CD4-positive, alpha-beta T cell treated with Interleukin-4 for 1 hour (primary cell): ENCODE data around the gene SEBOX.
A peak's percentile ranks its signal among the peaks of the same experiment; 100 is the strongest.
"Not testable (repeated sequence)": the region's sequence is repeated elsewhere in the genome, so short reads cannot be mapped to it uniquely, and the experiment has no call there.

ENCODE experiments used
- DNase-seq, 2 donors: peaks; one replicate each; pipeline ENCODE4 v3.0.0-alpha.2; 2020 to 2022

The SEBOX gene

DNA sequence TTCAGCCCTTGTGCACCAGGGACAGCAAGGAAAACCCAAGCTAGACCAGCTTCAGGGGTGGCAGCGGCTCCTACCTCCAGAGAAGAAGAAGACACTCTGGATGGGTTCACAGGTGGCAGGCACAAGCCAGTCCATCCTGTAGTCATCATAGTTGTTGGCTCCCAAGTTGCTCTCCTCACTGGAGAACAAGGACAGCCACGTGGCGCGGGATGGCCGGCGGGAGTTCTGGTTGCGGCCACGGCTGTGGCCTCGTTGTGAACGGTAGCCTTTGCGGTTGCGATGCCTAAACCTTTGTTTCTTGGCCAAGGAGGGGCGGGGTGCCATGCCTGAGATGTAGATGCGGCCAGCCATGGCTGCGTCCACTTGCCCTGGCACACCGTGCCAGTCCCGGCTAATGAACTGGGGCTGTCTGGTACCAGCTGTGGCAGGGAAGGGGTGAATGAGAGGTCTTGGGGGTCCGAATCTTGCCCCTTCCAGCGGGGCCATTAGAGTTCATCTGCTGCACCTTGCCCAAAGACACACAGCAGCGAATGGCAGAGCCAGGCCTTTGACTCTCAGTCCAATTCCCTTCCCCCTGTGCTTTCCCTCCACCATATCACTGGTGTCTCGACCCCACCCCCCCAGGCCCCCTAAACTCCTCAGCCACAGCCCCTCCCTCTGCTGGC lies 2.8 kb upstream of the SEBOX start:
- no peak for DNase-seq

DNA sequence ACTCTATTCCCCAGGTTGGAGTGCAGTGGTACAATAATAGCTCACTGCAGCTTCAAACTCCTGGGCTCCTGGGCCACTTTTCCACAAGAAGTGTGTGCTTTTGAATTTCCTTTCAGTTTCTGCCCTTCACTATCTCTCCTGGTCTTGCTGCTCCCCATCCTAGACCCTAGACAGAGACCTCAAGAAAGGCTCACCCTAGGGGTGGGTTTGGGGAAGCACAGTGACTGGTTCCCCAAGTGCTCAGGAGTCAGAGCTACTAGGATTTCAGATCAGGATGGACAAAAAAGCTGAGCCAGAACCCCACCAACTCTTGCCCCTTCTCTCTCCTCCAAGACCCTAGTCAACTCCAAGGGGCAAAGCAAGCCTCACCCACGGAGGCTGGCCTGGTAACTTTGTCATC lies 1.6 kb upstream of the SEBOX start:
- no peak for DNase-seq

DNA sequence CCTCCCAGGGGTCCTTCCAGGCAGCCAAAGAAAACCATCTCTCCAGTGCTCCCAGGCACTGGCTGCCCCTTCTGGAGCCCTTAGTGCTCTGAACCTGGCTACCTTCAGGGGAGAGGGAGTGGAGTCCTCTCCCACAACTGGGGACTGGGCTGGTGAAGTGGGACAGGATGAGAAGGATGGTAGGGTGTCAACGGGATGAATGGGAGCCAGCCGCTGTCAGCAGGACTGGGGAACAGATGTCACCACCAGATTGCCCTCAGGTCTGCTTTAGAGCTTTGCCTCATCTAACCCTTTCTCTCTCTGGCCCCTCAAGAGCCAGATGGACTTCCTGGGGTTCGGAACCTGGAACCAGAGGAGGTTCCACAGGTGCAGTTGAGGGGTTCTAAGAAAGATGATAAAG lies 488 bp upstream of the SEBOX start:
- no peak for DNase-seq

DNA sequence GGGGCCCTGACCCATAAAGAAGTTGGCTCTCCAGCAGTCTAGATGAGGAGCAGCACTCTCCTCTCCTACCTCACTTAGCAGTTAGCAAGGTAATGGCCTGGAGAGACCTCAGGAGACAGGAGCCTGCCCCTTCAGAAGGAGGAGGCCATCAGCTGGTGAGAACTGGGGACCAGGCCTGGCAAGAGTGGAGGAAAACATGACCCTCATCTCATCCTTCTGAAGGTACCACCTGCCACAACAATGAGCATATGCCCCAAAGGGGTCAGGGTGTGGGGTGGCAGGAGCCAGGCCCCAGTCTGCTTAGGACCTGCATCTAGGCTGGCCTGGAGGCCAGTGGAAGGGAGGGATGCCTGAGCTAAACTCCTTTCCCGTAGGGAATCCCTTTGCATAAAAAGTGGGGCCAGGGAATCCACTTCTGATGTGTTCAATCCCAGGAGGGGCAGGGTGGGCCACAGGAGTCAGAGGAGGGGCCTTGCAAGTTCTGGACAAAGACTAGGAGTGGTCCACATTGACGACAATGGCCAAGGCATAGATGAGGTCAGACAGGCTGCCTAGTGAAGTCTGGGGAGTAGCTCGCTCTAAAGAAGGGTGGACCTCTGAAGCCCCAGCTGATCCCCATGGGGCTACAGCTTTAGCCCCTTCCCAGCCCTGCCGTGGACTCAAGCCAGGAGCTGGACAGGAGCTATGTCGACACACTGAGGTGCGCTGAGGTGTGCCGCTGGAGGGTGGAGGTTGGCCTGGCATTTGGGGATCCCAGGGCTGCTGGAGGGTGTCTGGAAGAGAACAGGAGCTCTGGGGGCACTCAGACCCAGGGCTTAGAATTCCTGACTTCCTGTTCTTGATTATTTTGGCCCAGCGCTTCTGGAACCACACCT lies 986 bp downstream of the SEBOX start:
- DNase-seq = no peak

DNA sequence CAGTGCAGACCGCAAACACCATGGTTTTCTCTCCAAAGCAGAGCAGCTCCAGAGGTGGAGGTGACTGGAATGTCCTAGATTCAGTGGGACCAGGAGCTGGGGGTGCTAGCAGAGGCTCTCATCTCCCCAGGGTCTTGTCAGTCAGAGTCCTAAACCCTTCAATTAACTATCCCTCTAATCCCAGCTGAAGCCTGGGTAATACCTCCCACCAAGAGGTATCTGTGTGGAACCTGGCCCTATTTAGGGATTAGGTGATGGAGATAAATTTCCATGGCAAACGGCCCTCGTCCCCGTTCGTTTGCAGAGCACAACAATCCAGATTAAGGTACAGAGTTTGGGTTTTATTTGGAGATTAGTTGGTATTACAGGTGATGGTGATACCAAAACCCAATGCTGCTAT lies 1.8 kb downstream of the SEBOX start:
- no peak for DNase-seq

DNA sequence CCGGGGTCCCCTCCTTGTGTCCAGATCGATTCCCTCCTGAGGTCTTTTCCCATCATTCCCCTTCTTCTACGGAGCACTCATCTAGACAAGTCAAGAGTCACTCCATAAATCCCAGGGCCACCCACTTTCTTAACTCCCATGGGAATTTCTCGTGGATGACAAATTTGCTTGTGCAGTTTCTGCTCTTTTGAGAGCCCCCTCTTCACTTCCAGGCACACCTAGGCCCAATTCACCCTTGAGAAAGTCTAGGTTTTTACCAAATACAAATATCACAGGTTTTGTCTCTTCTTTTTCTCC lies 7.2 kb downstream of the SEBOX start:
- no peak for DNase-seq

DNA sequence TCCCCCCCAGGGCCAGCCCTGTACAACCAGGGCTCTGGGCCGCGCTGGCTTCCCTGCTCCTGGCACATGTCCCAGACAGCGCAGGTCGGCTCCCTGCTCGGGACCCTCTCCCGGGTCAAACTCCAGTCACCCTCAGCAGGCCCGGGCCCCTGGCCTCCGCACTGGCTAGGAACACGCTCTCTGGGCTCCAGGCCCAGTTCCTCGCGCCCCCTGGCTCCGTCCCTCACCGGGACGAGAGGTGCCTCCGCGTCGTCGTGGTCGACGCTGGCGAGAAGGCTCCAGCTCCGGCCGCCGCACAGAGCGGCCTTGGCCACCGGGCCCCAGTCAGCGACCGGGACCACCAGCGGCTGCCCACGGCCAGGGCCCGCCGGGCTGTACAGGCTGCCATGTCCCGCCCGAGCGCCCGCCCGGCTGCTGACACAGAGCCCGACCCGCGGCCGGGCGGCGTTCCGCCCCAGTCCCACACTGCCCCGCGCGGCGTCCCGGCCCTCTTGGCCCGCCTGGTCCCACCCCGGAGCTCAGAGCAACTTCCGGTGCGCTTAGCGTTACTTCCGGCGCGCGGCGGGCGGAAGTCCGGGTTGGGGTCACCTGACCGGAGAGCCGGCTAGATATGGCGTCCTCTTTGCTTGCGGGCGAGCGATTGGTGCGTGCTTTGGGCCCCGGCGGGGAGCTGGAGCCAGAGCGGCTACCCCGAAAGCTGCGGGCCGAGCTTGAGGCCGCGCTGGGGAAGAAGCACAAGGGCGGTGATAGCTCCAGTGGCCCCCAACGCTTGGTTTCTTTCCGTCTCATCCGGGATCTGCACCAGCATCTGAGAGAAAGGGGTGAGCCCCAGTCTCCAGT lies 7.7 kb downstream of the SEBOX start, which contains the start of gene POLDIP2:
Gene POLDIP2, minus strand, starts transcription at position 467 of the 840 bp plus-strand sequence. Its CDS starts 79 bp downstream, at position 388.
- DNase-seq = peak; percentile 96

DNA sequence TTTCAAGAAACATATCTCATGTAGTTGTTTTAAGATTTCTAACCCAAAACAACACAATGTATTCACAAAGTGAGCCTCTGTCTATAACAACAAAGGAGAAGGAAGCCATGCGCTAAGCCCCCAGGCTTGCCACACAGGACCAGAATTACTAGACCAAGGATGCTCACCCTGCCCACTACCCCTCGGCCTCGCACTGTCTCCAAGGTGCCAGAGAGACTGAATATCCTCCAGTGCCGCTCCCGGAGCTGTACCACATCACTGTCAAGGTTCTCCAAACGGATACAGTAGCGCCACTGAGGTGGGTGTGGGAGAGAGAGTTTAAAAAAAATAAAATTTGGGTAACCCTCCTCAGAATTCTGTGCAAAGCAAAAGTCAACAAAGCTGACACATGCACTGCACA lies 14.7 kb downstream of the SEBOX start:
- DNase-seq = no peak

DNA sequence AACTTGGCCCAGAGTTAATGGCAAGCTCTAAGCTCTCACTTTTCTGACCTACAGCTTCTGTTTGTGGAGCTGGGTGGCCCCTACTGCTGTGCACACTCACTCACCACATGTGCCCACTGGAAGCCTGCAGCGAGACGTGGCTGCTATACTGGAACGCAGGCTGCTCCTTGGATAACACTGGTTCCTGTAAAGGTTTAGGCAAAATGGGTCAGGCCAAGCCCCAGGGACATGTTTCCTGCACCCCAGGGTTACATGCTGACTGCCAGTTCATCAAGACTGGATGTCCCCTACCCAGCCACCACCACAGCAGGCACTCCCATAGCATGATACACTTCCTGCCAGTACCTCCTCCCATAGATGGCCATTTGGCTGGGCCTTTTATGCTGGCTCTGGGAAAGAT lies 16.0 kb downstream of the SEBOX start:
- no peak for DNase-seq

DNA sequence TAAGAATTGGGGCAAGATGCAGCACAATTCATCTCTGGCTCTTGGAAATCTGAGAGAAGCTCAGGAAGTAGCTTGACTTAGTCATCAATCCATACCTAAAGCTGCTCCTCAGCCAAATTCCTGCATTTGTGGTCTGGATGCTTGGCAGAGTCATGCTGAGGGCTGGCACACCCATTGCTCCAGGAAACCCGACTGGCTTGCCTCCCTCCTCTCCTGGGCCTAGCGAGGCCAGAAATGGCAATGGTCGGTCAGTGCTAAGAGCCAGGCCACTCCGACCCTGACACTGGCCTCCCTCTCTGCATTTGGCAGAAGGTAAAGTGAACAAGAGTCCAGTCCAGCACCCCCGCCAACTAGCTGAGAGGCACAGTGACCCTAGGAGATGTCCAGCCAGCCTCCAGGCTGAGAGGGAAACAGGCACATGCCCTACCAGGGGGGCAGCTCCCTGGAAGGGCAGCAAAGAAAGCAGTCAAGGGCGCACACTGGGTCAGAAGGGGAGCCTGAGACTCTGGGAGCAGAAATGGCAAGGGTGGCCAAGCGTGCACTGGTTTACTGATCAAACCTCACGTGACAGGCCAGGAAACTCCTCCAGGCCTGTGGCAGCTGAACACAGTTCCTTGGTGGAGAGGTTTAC lies 17.6 kb downstream of the SEBOX start:
- DNase-seq = no peak

DNA sequence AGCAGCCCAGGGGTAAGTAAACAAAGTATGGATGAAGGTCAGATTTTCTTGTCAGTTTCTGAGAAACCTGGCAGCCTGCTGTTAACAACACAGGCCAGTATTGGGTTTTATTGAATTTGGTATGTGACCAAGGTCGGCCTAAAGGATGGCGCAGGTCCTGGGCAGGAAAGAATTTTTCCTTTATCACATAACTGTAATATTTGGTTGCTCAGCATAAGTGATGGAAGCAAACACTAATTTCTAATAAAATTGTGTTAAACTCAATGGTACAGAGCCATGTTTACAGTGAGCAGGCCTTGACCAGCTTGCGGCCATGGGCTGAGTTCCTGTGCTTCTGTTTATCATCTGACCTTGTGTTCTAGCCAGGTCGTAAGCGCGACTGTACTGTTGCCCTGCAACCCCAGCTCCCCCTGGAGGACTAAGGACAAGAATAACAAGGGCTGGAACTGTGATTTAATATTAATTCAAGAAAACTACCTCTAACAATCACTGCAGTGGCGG lies 18.2 kb downstream of the SEBOX start:
- DNase-seq = no peak

DNA sequence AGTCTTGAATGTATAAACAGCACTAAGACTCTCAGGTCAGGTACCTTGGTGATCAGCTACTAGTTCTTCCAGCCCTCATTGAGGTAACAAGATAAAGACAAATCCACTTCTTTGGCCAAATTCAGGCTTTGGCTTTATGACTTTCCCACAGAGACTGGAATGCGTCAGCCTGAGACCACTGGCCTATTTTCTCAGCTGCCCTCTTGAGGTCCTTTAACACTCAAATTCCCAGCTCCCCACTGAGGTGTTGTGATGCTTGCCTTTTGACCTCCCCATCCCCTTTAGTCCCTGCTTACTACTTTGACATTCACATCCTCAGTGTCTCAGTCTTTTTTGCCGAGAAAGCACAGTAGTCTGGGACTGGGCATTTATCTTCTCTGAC lies 18.8 kb downstream of the SEBOX start:
- no peak for DNase-seq

DNA sequence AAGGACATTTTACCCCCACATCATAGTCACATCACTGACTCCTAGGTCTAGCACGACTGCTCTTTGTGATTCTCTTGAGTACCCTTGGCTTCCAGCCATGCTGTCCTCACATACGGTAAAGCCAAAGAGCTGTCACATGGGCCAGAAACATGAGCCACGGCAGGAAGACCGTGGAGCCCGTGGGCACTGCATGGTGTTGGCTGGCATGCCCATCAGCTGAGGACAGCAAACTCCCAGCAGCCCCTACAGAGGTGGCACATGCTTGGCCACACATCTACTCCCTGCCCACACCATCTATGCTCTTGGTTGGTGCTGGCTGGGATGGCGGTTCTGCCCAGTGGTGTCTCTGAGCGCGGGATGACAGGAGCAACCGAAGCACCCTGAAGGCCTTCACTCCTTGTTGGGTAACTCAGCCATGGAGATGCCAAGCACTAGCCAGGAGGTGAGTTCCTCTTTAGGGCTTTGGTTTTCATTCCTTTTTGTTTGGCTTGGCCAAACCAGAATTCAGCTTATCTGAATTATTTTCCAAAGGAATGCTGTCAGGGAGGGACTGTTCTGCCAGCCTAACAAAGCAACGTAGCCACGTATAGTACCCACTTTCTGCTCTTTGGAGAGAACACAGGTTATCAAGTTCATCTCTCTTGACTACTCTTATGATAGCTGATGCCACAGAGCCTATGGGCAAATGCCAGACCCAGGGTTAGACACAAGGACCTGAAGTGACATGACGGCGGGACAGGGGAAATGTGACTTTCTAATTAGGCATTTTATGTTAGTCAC lies 19.4 kb downstream of the SEBOX start:
- no peak for DNase-seq

DNA sequence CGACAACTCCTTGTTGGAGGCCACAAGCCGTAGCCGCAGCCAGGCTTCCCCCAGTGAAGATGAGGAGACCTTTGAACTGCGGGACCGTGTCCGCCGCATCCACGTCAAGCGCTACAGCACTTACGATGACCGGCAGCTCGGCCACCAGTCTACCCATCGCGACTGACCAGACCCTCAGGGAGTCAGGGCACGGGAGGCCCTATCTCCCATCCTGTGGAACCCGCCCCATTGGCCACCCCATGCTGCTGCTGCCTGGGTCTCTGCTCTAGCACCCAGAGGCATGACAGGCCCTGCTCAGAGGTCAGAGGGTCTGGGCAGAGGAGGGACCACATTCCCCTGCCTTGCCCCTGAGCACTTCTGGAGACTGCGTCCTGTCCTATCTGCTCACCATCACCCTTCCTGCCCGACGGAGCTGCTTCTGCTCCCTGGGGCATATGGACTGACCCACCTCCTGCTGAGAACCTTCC lies 20.5 kb downstream of the SEBOX start:
- no peak for DNase-seq

DNA sequence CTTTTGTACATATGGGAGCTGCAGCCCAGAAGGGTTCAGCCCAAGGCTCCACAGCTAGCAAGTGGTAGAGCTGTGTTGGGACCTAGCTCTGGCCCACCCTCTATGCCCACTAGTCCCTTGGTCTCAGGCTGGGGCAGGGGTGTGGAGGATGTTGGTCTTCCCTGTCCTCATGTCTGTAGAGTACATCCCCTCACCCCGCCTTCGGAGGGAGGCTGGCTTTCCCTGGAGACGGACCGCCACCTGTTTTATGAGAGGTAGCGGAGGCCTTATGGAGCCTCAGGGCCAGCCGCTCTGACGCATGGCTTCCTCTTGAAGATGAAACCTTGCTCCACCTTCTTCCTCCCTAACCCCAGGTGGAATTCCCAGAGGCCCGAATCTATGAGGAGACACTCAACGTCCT lies 21.0 kb downstream of the SEBOX start:
- no peak for DNase-seq

DNA sequence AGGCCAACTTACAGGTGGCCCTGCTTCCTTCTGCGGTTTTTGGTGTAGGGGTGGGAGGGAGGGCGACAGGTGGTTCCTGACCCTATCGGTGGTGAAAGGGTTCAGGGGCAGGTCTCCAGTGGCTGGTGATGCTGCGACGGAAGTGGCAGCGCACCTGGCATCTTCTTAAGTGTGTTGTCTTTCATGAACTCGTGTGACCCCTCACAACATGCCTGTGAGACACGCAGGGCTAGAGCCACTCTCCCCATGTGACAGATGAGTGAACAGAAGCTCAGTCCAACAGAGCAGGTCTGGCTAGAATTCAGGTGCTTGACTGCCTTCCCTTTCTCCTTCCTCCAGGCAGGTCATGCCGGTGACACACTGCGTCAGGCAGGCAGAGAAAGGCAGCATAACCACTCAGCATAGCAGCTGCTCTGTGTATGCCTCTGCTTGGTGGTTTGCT lies 21.5 kb downstream of the SEBOX start:
- no peak for DNase-seq

DNA sequence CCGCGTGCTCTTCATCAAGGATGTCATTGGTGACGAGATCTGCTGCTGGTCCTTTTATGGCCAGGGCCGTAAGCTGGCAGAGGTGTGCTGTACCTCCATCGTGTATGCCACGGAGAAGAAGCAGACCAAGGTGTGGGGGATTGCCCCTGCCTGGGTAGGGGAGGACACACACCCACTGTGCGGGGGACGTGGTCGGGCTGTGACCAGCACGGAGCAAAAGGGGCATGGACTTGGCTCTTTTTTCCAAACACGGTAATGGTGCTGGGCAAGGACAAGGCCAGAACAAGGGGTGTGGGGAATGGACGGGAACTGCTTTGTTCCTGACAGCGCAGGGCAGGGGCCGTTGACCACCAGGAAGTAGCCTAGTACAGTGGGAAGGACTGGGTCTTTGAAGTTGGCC lies 22.7 kb downstream of the SEBOX start:
- no peak for DNase-seq

DNA sequence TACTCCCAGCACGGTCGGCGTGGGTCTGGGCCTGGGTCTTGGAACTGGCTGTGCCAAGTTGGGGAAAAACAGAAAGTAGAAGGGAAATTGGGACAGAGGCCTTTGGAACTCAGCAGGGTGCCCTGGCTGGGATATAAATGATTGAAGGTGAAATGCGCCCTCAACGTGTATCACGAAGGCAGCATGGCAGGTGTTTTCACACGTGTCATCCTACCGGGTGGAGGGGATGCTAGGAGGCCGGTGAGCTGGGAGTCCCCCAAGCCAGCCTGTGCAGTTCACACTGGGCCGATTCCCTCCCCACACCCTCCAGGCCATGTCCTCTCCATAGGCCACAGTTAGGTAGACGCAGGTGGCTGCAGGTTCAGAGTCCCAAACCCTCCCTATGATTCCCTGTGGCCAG lies 23.5 kb downstream of the SEBOX start:
- no peak for DNase-seq

DNA sequence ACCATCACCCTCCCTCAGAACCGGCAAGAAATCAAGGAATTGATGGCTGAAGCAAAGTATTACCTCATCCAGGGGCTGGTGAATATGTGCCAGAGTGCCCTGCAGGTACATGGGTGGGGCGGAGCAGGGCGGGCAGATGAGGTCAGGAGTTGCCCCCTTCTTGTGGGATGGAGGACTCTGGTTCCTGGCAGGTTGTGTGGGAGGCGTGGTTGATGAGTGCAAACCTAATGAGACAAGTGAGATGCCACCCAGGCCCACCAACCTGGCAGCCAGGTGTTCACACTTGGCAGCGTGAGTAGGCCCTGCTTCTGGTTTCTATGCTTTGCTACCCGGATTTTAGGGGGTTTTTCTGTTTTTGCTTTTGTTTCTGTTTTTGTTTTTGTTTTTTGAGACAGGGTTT lies 24.6 kb downstream of the SEBOX start:
- no peak for DNase-seq

DNA sequence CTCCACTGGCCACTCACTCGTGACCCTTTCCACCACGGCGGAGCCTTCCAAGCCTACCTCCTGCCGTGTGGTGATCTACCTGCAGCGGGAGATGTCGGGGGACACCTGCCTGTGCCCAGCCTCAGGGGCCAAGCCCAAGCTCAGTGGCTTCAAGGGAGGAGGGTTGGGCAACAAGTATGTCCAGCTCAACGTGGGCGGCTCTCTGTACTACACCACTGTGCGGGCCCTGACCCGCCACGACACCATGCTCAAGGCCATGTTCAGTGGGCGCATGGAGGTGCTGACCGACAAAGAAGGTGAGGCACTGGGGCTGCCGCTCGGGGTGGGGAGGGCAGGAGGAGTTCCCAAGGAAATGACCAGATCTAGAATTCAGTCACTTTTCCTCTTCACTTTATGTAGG lies 25.6 kb downstream of the SEBOX start:
- DNase-seq = no peak

DNA sequence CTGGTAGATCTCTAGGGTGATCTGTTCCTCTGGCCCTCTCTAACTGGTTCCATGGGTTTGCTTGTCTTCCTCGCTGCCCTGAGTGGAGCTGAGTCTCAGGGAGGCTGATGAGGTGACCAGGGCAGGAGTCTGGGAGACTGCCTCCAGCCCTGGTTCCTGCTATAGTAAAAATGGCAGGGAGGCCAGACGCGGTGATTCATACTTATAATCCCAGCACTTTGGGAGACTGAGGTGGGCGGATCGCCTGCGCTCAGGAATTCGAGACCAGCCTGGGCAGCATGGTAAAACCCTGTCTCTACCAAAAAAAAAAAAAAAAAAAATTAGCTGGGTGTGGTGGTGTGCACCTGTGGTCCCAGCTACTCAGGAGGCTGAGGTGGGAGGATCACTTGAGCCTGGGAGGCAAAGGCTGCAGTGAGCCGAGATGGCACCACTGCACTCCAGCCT lies 26.2 kb downstream of the SEBOX start:
- DNase-seq = not testable (repeated sequence)
